Kidney (tissue), 14 donors: ENCODE results near the gene PGM2. TPM values are rescaled to one million over a fixed set of nuclear protein-coding genes. Genes with fewer than 3 reads are reported as not detected.

ENCODE experiments used
- DNase-seq, 5 donors: peaks; one replicate each; pipeline ENCODE4 v3.0.0-alpha.2; 2013 to 2020
- FAIRE-seq: peaks from 2 replicates; lab custom pipeline; 2012; peaks lifted over from hg19 to GRCh38; lab: Jason Lieb, UNC
- H3K27ac ChIP-seq, 2 donors: one replicate each; pipeline ENCODE4 v1.7.0; 2013; ENCODE audit warnings: low read depth in 2 of 2, low read length in 2 of 2, inconsistent platforms in 1 of 2
- H3K27me3 ChIP-seq: one replicate; pipeline ENCODE4 v1.7.1; 2013; ENCODE audit warnings: low read length, inconsistent platforms; ENCODE audit not compliant: control insufficient read depth, insufficient read depth
- H3K36me3 ChIP-seq, 3 donors: one replicate each; pipeline versions ENCODE4 v1.7.0 to v1.7.1; 2013; ENCODE audit warnings: low read length in 3 of 3, control low read depth in 1 of 3, inconsistent platforms in 1 of 3; ENCODE audit not compliant: insufficient read depth in 3 of 3, control insufficient read depth in 2 of 3
- H3K4me1 ChIP-seq, 3 donors: one replicate each; pipeline versions ENCODE4 v1.7.0 to v1.7.1; 2013; ENCODE audit warnings: low read length in 3 of 3, inconsistent platforms in 1 of 3, low read depth in 1 of 3; ENCODE audit not compliant: control insufficient read depth in 2 of 3, insufficient read depth in 2 of 3
- H3K4me3 ChIP-seq, 3 donors: one replicate each; pipeline versions ENCODE4 v1.7.0 to v1.8.1; 2013; ENCODE audit warnings: low read length in 3 of 3, control low read depth in 1 of 3, inconsistent platforms in 1 of 3
- H3K9ac ChIP-seq, 3 donors: one replicate each; pipeline versions ENCODE4 v1.7.0 to v1.7.1; 2013; ENCODE audit warnings: low read length in 3 of 3, control low read depth in 1 of 3, inconsistent platforms in 1 of 3
- H3K9me3 ChIP-seq, 3 donors: one replicate each; pipeline versions ENCODE4 v1.7.0 to v1.7.1; 2013; ENCODE audit warnings: low read length in 3 of 3, control low read depth in 1 of 3, inconsistent platforms in 1 of 3; ENCODE audit not compliant: control insufficient read depth in 2 of 3, insufficient read depth in 1 of 3
- intact Hi-C: fragments of 100-400 bp; cut with DNase I; formaldehyde crosslinking; loops from one replicate; pipeline ENCODE4 v1.11.1; 2022
- polyA plus RNA-seq: library from polyadenylated mRNA; stranded (reverse); fragments of 350-450 nt; fragmentation: Illumina TruSeq; extraction: RNeasy Lipid Tissue Mini Kit (QIAGEN cat#74804); gene quantifications from one replicate; pipeline ENCODE4 v1.2.3, GENCODE V29; 2014; ENCODE audit warnings: low read depth, low replicate concordance; ENCODE audit not compliant: insufficient read depth
- total RNA-seq: library from RNA; stranded (reverse); fragmentation: NEBNext Ultra II Directional; extraction: Animal tissue kit (Norgen Biotek cat#: 25700); gene quantifications from one replicate; pipeline ENCODE4 v1.2.1, GENCODE V29; 2021
- TF ChIP-seq, protein P1 (sequence below): IDR thresholded peaks from 3 replicates; pipeline ENCODE4 v1.5.1; 2012; ENCODE audit warnings: mild to moderate bottlenecking, moderate library complexity, borderline replicate concordance; ENCODE audit not compliant: insufficient read depth; ENCODE audit errors: extremely low read depth
- donor health status: control.
- donor health status: control.
- donor health status: control.
- donor health status: control.
- donor health status: control.
- donor health status: DM: yes; HTN: yes; CAD: no.
- donor health status: Normal renal cell carcinoma (clear cell type).

The PGM2 gene
- total and polyA plus RNA-seq, 2 donors from 2014 or later = 15.5 to 30.7 TPM

DNA sequence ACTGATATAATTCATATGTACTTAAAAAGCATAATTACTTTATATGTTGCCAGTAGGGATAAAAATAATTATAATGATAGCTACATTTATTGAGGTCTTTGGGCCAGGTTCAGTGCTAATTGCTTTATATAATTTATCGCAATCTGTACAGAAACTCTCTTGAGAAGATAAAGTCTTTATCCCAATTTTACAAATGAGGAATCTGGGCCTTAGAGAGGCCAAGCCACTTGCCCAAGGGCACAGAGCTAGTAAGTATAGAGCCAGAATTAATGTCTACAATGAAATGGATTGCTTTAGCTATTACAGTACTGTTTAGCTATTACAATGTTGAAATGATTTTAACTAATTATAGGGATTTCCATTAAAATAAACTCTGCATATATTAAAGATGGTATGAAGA lies 33.8 kb downstream of the PGM2 start:
- intact Hi-C loops = no loop called here
- no peak overlapping the region for H3K27ac ChIP-seq
- no peaks in the 10 kb centered on the region for H3K27me3 ChIP-seq
- H3K36me3 ChIP-seq = peaks cover 0 to 8% (median 4%) of the 10 kb centered on the region in 3 donors
- TF ChIP-seq, protein P1, sequence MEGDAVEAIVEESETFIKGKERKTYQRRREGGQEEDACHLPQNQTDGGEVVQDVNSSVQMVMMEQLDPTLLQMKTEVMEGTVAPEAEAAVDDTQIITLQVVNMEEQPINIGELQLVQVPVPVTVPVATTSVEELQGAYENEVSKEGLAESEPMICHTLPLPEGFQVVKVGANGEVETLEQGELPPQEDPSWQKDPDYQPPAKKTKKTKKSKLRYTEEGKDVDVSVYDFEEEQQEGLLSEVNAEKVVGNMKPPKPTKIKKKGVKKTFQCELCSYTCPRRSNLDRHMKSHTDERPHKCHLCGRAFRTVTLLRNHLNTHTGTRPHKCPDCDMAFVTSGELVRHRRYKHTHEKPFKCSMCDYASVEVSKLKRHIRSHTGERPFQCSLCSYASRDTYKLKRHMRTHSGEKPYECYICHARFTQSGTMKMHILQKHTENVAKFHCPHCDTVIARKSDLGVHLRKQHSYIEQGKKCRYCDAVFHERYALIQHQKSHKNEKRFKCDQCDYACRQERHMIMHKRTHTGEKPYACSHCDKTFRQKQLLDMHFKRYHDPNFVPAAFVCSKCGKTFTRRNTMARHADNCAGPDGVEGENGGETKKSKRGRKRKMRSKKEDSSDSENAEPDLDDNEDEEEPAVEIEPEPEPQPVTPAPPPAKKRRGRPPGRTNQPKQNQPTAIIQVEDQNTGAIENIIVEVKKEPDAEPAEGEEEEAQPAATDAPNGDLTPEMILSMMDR = no peak
- no peaks in the 10 kb centered on the region for H3K9me3 ChIP-seq
- no peaks in the 10 kb centered on the region for H3K4me1 ChIP-seq
- H3K9ac ChIP-seq = no peak overlapping the region
- DNase-seq (no peak), FAIRE-seq (no peak)
- no peak overlapping the region for H3K4me3 ChIP-seq

DNA sequence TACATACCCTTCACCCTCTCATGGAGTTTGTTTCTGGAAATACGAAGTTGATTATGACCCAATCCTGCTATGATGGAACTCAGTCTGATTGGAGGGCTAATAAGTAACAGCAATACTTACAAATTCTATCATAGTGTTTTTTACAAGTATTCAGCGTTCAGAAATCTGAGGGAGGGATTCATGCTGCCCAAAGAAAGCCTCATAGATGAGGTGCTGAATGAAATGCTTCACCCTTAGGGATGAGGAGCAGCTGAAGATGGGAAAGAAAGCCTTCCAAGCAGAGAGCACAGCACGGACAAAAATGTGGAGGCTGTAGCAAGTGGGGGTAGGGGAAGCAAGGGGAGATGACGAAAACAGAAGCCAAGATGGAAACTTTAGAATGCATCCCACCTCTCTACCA lies 36.5 kb downstream of the PGM2 start:
- TF ChIP-seq, protein P1 = no peak
- no peaks in the 10 kb centered on the region for H3K4me1 ChIP-seq
- intact Hi-C loops = no loop called here
- H3K9me3 ChIP-seq = no peaks in the 10 kb centered on the region
- peaks cover 0 to 8% (median 2%) of the 10 kb centered on the region in 3 donors for H3K36me3 ChIP-seq
- no peak overlapping the region for H3K9ac ChIP-seq
- DNase-seq (no peak), FAIRE-seq (no peak)
- no peak overlapping the region for H3K27ac ChIP-seq
- no peak overlapping the region for H3K4me3 ChIP-seq
- no peaks in the 10 kb centered on the region for H3K27me3 ChIP-seq

DNA sequence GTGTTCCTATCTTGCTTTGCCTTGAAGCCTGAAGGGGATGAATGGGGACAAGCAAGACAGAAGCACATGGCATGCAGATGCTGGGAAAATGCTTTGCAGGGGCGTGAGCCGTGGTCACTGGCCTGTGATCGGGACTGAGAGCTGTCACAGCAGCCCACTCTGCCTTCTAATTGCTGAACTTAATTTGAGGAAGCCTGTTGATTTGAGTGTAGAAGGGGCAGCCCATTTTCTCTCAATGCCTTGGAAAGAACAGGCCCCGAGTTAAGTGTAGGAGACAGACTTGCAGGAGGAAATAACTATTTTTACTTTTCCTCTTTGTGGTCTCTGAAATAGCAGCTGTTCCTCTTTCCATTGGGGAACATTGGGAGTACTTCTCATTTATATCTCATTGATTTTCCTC lies 38.3 kb downstream of the PGM2 start:
- no peak for FAIRE-seq
- H3K9me3 ChIP-seq = no peaks in the 10 kb centered on the region
- H3K27me3 ChIP-seq = no peaks in the 10 kb centered on the region
- no peaks in the 10 kb centered on the region for H3K36me3 ChIP-seq
- H3K4me3 ChIP-seq = no peak overlapping the region
- no peaks in the 10 kb centered on the region for H3K4me1 ChIP-seq
- H3K27ac ChIP-seq = no peak overlapping the region
- TF ChIP-seq, protein P1 = no peak
- no peak for DNase-seq
- H3K9ac ChIP-seq = no peak overlapping the region
- intact Hi-C loops = no loop called here

DNA sequence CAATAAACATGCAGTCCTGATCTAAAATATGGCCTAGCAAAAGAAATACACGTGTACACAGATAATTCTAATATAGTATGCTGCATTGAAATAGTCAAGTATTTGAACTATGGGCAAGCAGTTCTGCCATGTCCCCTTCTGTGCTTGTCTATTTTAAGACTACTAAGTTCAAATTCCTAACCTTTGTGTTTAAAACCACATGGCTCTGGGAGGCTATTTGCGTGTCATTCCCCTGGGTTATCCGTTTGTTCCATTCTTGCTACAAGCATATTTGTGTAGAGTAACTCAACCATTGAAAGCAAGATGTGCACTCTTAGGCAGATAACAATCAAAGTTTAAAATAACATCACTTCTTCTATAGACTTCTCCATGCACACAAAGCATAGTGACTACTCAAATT lies 39.0 kb downstream of the PGM2 start:
- DNase-seq (no peak), FAIRE-seq (no peak)
- Histone ChIP-seq H3K27me3 (no peaks in the 10 kb centered on the region), H3K4me3 (no peak overlapping the region), H3K27ac (no peak overlapping the region), H3K36me3 (no peaks in the 10 kb centered on the region), H3K9ac (no peak overlapping the region), H3K4me1 (no peaks in the 10 kb centered on the region), H3K9me3 (no peaks in the 10 kb centered on the region)
- intact Hi-C loops = no loop called here
- TF ChIP-seq, protein P1 = no peak
